ENCODE results near the gene EHBP1L1. TPM values are rescaled to one million over a fixed set of nuclear protein-coding genes. Genes with fewer than 3 reads are reported as not detected.
A peak's percentile ranks its signal among the peaks of the same experiment; 100 is the strongest.

Gene EHBP1L1
- total RNA-seq, 1 experiment from 2014 or later: 126 TPM

DNA sequence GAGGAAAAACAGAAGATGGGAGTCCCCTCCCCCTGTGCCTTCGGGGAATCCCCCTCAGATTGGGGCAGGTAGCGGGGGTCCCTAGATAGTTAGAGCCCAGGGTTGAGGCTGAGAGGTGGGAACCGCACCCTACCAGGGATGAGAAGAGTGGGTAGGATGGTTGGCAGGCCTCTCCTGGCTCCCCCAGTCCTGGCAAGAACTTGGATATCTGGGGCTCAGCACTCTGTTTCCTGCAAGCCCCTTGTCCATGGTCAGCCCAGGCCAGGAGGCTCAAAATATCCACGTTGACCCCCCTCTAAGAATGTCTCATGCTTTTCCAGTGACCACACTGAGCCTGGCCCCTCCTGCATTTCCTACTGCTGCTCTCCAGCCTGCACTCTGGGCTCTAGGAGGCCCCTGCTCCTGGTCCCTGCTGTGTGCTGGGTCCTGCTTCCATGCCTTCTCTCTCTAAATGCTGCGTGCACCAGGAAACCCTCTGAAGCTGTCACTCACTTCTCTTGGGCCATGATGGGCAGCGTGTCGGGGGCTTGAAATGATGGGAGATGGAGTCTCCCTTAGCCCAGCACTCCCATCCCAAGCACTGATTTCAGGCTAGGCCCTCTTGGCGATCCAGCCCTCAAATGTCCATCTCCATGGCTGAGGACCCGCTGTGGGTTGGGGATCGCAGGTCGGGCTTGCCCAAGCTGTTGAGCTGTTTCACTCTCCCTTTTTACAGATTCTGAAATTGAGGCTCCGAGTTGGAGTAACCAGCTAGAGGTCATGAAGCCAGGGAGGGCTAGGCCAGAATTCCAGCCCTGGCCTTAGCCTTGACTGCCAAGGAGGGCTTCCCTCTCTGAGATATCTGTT lies 36.1 kb downstream of the EHBP1L1 start:
- no peak overlapping the region for H2AFZ ChIP-seq (ENCODE audit: low read length)
- intact Hi-C loops (cut with micrococcal nuclease): loop anchor here (10.0 kb wide), 1 partner anchor 67 kb away; no protein-coding TSS in a partner anchor
- H3K4me2 ChIP-seq (ENCODE audit: low read length): peak overlapping the region; percentile 92
- H3K4me3 ChIP-seq (ENCODE audit: low read length): peak overlapping the region; percentile 90
- no peaks in the 10 kb centered on the region for H3K9me3 ChIP-seq (ENCODE audit: low read length)
- ATAC-seq: no peak
- BruUV-seq (replicated peaks): no TSS peak
- H3K27me3 ChIP-seq (ENCODE audit: low read length): no peaks in the 10 kb centered on the region
- TF ChIP-seq, protein P1, sequence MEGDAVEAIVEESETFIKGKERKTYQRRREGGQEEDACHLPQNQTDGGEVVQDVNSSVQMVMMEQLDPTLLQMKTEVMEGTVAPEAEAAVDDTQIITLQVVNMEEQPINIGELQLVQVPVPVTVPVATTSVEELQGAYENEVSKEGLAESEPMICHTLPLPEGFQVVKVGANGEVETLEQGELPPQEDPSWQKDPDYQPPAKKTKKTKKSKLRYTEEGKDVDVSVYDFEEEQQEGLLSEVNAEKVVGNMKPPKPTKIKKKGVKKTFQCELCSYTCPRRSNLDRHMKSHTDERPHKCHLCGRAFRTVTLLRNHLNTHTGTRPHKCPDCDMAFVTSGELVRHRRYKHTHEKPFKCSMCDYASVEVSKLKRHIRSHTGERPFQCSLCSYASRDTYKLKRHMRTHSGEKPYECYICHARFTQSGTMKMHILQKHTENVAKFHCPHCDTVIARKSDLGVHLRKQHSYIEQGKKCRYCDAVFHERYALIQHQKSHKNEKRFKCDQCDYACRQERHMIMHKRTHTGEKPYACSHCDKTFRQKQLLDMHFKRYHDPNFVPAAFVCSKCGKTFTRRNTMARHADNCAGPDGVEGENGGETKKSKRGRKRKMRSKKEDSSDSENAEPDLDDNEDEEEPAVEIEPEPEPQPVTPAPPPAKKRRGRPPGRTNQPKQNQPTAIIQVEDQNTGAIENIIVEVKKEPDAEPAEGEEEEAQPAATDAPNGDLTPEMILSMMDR (conservative IDR thresholded peaks at IDR 0.05; ENCODE audit: low read depth, low read length): no peak
- no peak for TF ChIP-seq EZH2phosphoT487 (IDR thresholded peaks at IDR 0.05; ENCODE audit: borderline replicate concordance, low read length)
- no peak for TF ChIP-seq EZH2 (IDR thresholded peaks at IDR 0.05; ENCODE audit: low read length, unreplicated experiment)
- peaks cover 8% of the 10 kb centered on the region for H4K20me1 ChIP-seq (ENCODE audit: low read length)
- ChIA-PET POLR2A (ENCODE audit: unreplicated experiment) (no interaction called here), CTCF (no interaction called here)
- peaks cover 66% of the 10 kb centered on the region for H3K79me2 ChIP-seq (ENCODE audit: low read length)
- DNase-seq: no peak
- no peaks in the 10 kb centered on the region for H3F3A ChIP-seq (ENCODE audit: low read length, unreplicated experiment)
- H3K4me1 ChIP-seq (ENCODE audit: insufficient read depth, low read length): peaks cover 30% of the 10 kb centered on the region
- H3K9ac ChIP-seq (ENCODE audit: low read length): 0 out of 2 replicates have a peak overlapping the region, but pooled peaks have one; percentile 94
- H3K36me3 ChIP-seq (ENCODE audit: low read depth, low read length): peaks cover 9% of the 10 kb centered on the region; the same call in 1 of the 2 replicates
- H3K9me2 ChIP-seq (replicated peaks; ENCODE audit: low read length): no peaks in the 10 kb centered on the region
- no peak overlapping the region for H3K27ac ChIP-seq (ENCODE audit: low read length)

DNA sequence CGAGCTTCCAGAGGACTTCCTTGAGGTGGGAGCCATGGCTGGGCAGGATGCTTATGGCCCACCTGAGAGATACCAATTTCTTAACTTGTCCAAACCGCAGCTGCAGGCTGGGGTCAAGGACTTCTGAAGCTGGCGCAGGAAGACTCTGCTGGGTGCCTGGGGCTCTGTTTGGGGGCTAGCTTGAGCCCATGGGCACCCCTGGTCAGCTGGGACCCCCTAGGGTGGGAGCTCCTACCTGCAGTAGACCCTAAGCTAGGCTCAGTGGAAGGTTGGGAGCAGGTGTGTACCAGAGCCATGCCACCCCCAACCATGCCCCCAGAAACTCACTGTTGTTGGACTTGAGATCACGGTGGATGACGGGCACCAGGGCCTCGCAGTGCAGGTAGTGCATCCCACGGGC lies 36.8 kb downstream of the EHBP1L1 start:
- H3K27ac ChIP-seq (ENCODE audit: low read length): no peak overlapping the region
- H3K9me2 ChIP-seq (replicated peaks; ENCODE audit: low read length): no peaks in the 10 kb centered on the region
- peak overlapping the region; percentile 92 for H3K4me2 ChIP-seq (ENCODE audit: low read length)
- no peak for DNase-seq
- H3F3A ChIP-seq (ENCODE audit: low read length, unreplicated experiment): no peaks in the 10 kb centered on the region
- CTCF ChIA-PET: no interaction called here
- no peak for ATAC-seq
- H3K9ac ChIP-seq (ENCODE audit: low read length): peak overlapping the region; percentile 94; the same call in 1 of the 2 replicates
- peaks cover 15% of the 10 kb centered on the region for H4K20me1 ChIP-seq (ENCODE audit: low read length)
- no peaks in the 10 kb centered on the region for H3K9me3 ChIP-seq (ENCODE audit: low read length)
- no peak for TF ChIP-seq EZH2phosphoT487 (IDR thresholded peaks at IDR 0.05; ENCODE audit: borderline replicate concordance, low read length)
- no peak for TF ChIP-seq EZH2 (IDR thresholded peaks at IDR 0.05; ENCODE audit: low read length, unreplicated experiment)
- TF ChIP-seq, protein P1 (conservative IDR thresholded peaks at IDR 0.05; ENCODE audit: low read depth, low read length): no peak
- BruUV-seq (replicated peaks): no TSS peak
- POLR2A ChIA-PET (ENCODE audit: unreplicated experiment): interaction anchor here (0.6 kb wide), 1 partner anchor 35 kb away, joined by 3 read pairs; no protein-coding TSS in a partner anchor
- intact Hi-C loops (cut with micrococcal nuclease): loop anchor here (10.0 kb wide), 1 partner anchor 68 kb away; no protein-coding TSS in a partner anchor
- no peak overlapping the region for H2AFZ ChIP-seq (ENCODE audit: low read length)
- H3K36me3 ChIP-seq (ENCODE audit: low read depth, low read length): peaks cover 12% of the 10 kb centered on the region; the same call in 1 of the 2 replicates
- no peaks in the 10 kb centered on the region for H3K27me3 ChIP-seq (ENCODE audit: low read length)
- peaks cover 35% of the 10 kb centered on the region for H3K4me1 ChIP-seq (ENCODE audit: insufficient read depth, low read length)
- peak overlapping the region; percentile 90 for H3K4me3 ChIP-seq (ENCODE audit: low read length)
- H3K79me2 ChIP-seq (ENCODE audit: low read length): peaks cover 73% of the 10 kb centered on the region
